Breast epithelium (tissue), 3 donors: Measurements from ENCODE around the gene PHPT1.
"Not testable (repeated sequence)": the region's sequence is repeated elsewhere in the genome, so short reads cannot be mapped to it uniquely, and the experiment has no call there.

Source experiments
- POLR2A ChIP-seq: fragments of 450-650 bp; IDR thresholded peaks from one replicate; pipeline ENCODE4 v1.6.1; 2016; ENCODE audit warnings: antibody characterized with exemption, mild to moderate bottlenecking, moderate library complexity
- POLR2AphosphoS5 ChIP-seq, 3 donors: sonication (generic); formaldehyde crosslinking; IDR thresholded peaks; one replicate each; pipeline ENCODE4 v1.6.1; 2017; ENCODE audit warnings: antibody characterized with exemption in 3 of 3
- TF ChIP-seq, protein P1 (sequence below), 3 donors: fragments of 450-650 bp; IDR thresholded peaks; one replicate each; pipeline ENCODE4 v1.5.1; 2016 to 2017; ENCODE audit warnings: antibody characterized with exemption in 3 of 3, mild to moderate bottlenecking in 3 of 3, moderate library complexity in 3 of 3

DNA sequence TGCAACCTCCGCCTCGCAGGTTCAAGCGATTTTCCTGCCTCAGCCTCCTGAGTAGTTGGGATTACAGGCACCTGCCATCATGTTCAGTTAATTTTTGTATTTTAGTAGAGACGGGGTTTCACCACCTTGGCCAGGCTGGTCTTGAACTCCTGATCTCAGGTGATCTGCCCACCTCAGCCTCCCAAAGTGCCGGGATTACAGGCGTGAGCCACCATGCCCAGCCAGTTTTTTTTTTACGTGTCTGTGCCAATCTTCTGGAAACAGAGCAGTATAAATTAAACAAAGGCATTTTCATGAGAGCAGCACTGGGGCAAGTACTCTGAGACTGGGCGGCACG is 33.7 kb downstream of the PHPT1 start:
- TF ChIP-seq, protein P1, sequence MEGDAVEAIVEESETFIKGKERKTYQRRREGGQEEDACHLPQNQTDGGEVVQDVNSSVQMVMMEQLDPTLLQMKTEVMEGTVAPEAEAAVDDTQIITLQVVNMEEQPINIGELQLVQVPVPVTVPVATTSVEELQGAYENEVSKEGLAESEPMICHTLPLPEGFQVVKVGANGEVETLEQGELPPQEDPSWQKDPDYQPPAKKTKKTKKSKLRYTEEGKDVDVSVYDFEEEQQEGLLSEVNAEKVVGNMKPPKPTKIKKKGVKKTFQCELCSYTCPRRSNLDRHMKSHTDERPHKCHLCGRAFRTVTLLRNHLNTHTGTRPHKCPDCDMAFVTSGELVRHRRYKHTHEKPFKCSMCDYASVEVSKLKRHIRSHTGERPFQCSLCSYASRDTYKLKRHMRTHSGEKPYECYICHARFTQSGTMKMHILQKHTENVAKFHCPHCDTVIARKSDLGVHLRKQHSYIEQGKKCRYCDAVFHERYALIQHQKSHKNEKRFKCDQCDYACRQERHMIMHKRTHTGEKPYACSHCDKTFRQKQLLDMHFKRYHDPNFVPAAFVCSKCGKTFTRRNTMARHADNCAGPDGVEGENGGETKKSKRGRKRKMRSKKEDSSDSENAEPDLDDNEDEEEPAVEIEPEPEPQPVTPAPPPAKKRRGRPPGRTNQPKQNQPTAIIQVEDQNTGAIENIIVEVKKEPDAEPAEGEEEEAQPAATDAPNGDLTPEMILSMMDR (IDR thresholded peaks at IDR 0.05), result not testable (repeated sequence)
- TF ChIP-seq POLR2A; POLR2AphosphoS5 (IDR thresholded peaks at IDR 0.05): not testable (repeated sequence)
